B cell (primary cell): ENCODE data around the gene SFSWAP.

Experiments
- EZH2 ChIP-seq: IDR thresholded peaks from 2 replicates; pipeline ENCODE4 v1.6.1; 2012; ENCODE audit warnings: borderline replicate concordance, low read depth, mild to moderate bottlenecking, moderate library complexity, low read length; ENCODE audit not compliant: insufficient read depth, poor library complexity, severe bottlenecking
- TF ChIP-seq, protein P1 (sequence below): fragments of 200-600 bp; IDR thresholded peaks from one replicate; pipeline ENCODE4 v1.8.0; 2022; ENCODE audit warnings: antibody characterized with exemption, mild to moderate bottlenecking

DNA sequence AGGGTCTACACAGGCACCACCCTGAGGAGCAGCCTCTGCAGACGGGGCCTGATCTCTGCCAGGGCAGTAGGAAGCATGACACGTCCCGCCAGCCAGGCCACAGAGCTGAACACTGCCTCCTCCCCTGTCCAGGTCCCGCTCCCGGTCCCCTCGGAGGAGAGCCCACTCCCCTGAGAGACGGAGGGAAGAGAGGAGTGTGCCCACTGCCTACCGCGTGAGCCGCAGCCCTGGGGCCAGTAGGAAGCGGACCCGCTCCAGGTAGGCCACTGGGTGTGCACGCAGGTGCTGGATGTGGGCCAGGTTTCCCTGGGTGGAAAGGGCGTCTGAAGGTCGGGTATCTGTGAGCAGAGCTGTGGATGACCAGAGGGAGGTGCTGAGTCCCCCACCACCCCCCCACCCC is 75.4 kb downstream of the SFSWAP start:
- TF ChIP-seq, protein P1, sequence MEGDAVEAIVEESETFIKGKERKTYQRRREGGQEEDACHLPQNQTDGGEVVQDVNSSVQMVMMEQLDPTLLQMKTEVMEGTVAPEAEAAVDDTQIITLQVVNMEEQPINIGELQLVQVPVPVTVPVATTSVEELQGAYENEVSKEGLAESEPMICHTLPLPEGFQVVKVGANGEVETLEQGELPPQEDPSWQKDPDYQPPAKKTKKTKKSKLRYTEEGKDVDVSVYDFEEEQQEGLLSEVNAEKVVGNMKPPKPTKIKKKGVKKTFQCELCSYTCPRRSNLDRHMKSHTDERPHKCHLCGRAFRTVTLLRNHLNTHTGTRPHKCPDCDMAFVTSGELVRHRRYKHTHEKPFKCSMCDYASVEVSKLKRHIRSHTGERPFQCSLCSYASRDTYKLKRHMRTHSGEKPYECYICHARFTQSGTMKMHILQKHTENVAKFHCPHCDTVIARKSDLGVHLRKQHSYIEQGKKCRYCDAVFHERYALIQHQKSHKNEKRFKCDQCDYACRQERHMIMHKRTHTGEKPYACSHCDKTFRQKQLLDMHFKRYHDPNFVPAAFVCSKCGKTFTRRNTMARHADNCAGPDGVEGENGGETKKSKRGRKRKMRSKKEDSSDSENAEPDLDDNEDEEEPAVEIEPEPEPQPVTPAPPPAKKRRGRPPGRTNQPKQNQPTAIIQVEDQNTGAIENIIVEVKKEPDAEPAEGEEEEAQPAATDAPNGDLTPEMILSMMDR: no peak
- TF ChIP-seq EZH2: no peak
